HK-2 (cell line): ENCODE results near the gene PAAF1.
"Not testable (repeated sequence)": the region's sequence is repeated elsewhere in the genome, so short reads cannot be mapped to it uniquely, and the experiment has no call there.

Source experiments
- DNase-seq: peaks from one replicate; pipeline ENCODE4 v3.0.0-alpha.2; 2018; ENCODE audit not compliant: unreplicated experiment

The PAAF1 gene

GRCh38 chr11:73880449-73880848 is 3.6 kb downstream of the PAAF1 start:
- DNase-seq = not testable (repeated sequence)

GRCh38 chr11:73883856-73884255 is 7.1 kb downstream of the PAAF1 start:
- no peak for DNase-seq

DNA sequence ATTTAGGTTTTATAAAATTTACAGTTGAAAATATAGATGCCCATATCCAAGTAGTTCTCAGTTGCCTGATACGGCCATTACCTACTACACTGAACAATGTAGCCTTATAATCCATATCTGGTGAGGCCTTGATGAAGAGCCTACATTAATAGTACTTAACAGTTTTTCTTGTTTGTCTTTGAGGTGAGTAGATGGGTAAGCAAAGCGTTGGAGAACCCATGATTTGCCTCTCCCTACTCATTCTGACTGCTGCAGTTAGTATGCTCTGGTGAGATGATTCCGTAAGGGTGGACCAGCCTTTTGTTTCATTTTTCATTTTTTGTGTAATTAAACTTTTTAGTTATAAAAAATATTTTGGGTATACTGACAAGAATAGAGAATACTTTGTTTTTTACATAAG is 11.4 kb downstream of the PAAF1 start:
- no peak for DNase-seq

DNA sequence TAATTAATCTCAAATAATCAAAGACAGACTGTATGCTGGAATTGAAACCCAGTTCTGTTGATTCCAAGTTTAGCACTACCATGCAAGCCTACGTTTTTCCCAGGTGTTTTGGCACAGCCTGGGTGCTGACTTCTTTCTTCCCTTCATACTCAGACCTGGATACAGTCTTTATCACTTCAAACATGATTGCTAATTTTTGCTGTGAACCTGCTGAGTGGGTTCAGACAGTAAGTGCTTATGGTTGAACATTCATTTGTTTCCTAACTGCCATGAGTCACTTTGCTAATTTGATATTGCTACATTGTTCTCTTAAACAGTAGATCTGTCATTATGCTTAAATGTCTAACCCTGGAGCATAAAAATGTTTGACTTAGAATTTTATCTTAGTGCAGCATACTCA is 12.2 kb downstream of the PAAF1 start:
- no peak for DNase-seq

GRCh38 chr11:73889536-73889935 is 12.7 kb downstream of the PAAF1 start:
- no peak for DNase-seq

- DNase-seq = no peak
Observed at GRCh38 chr11:73893041-73893440, 16.2 kb downstream of the PAAF1 start.

- no peak for DNase-seq
Observed at GRCh38 chr11:73894725-73895335, 18.0 kb downstream of the PAAF1 start.

- DNase-seq = no peak
Observed at GRCh38 chr11:73902303-73902702, 25.5 kb downstream of the PAAF1 start.

- peak; percentile 26 for DNase-seq
Observed at GRCh38 chr11:73907191-73907590, 30.4 kb downstream of the PAAF1 start.

GRCh38 chr11:73912026-73912425 is 35.2 kb downstream of the PAAF1 start:
- no peak for DNase-seq

- no peak for DNase-seq
Observed at GRCh38 chr11:73913472-73913871, 36.7 kb downstream of the PAAF1 start.

DNA sequence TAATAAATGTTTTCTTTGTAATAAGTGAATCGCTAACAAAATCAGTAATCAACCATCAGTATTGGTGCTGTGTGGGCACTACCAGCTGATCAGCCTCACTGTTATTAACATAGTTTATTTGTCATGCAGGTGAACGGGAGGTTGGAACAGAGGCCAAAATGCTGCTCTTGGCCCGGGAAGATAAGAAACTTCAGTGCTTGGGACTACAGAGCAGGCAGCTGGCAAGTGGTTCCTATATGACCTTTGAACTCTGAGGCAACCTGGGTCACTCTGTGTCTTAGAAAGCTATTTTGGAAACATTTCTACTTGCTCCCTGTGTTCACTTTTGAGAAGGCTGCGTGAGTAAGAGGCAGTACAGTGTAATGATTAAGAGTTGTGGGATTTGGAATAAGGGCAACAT is 37.5 kb downstream of the PAAF1 start:
- DNase-seq = no peak

GRCh38 chr11:73916435-73916834 is 39.6 kb downstream of the PAAF1 start:
- no peak for DNase-seq

DNA sequence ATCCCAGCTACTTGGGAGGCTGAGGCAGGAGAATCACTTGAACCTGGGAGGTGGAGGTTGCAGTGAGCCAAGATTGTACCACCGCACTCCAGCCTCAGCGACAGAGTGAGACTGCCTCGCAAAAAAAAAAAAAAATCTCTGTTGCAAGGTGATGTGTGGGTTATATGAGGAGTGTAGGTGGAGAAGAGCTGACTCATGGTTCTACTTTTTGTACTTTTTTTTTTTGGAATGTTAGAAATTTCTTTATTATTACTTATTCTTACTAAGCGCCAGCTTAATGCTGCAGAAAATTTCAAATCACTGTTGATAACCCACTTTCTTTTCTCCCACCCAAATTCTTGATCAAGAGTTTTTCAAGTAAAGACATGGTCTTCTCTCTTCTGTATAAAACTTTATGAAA is 44.4 kb downstream of the PAAF1 start:
- no peak for DNase-seq

GRCh38 chr11:73929388-73929787 is 52.6 kb downstream of the PAAF1 start:
- no peak for DNase-seq

GRCh38 chr11:73931039-73931645 is 54.3 kb downstream of the PAAF1 start:
- DNase-seq = no peak

DNA sequence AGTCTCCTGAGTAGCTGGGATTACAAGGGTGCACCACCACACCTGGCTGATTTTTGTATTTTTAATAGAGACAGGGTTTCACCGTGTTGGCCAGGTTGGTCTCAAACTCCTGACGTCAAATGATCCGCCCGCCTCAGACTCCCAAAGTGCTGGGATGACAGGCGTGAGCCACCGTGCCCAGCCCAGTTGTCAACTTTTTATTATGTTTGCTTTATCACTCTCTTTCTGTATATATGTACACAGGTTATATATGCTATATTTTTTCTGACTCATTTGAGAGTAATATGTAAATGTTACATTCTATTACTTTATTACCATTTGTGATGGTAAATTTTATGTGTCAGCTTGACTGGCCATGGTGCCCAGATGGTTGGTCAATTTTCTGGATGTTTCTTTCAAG is 55.2 kb downstream of the PAAF1 start:
- no peak for DNase-seq

GRCh38 chr11:73932781-73933180 is 56.0 kb downstream of the PAAF1 start:
- no peak for DNase-seq

- DNase-seq = not testable (repeated sequence)
Observed at GRCh38 chr11:73936047-73936446, 59.2 kb downstream of the PAAF1 start.

DNA sequence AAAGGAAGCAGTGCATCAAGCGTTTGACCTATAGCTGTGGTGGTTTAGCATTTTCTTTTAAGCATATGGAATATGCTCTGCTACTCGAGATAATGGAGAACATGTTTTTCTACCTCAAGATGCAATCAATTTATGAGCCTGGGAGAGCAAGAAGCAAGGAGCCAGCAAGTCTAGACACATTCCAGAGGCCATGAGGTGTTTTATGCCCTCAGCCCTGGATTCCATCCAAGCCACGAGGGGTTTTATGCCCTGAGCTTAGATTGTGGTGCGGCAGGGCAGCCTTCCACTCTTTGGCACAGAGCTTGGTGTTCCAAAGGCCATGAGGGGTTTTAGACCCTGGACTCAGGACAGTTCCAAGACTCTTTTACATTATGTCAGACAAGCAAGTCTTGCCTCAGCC is 62.3 kb downstream of the PAAF1 start:
- no peak for DNase-seq

GRCh38 chr11:73940801-73941570 is 64.2 kb downstream of the PAAF1 start:
- DNase-seq = no peak

- no peak for DNase-seq
Observed at GRCh38 chr11:73942010-73942409, 65.2 kb downstream of the PAAF1 start.

DNA sequence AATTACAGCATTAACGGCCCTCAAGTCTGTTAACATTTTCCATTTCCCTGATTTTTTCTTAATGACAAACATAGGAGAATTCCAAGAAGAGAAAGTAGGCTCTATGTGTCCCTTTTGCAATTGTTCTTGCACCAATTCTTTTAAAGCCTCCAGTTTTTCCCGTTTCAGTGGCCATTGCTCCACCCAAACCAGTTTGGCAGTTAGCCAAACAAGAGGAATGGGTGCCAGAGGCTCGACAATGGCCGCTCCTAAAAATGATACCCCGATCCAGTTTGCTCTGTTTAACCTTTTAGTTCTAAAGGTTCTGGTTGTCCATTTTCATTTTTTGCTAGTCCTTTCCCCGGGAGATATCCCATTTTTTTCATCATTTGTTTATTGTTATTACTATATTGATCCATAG is 67.3 kb downstream of the PAAF1 start:
- DNase-seq = no peak
